HUES6 (cell line): ENCODE data around the gene SMG5.

Experiments used
- H3K27ac ChIP-seq: 2 replicates; pipeline ENCODE4 v1.7.0; 2013; ENCODE audit warnings: low read depth, mild to moderate bottlenecking, low read length, inconsistent platforms
- H3K27me3 ChIP-seq: 2 replicates; pipeline ENCODE4 v1.6.1; 2013; ENCODE audit warnings: low read length; ENCODE audit not compliant: control insufficient read depth, insufficient read depth
- H3K36me3 ChIP-seq: 2 replicates; pipeline ENCODE4 v1.6.1; 2013; ENCODE audit warnings: low read length; ENCODE audit not compliant: control insufficient read depth, insufficient read depth
- H3K4me1 ChIP-seq: 2 replicates; pipeline ENCODE4 v1.6.1; 2013; ENCODE audit warnings: low read length; ENCODE audit not compliant: control insufficient read depth, insufficient read depth
- H3K4me3 ChIP-seq: 2 replicates; pipeline ENCODE4 v1.5.1; 2013; ENCODE audit warnings: low read depth, low read length
- H3K9ac ChIP-seq: one replicate; pipeline ENCODE4 v1.6.1; 2013; ENCODE audit warnings: mild to moderate bottlenecking, low read length
- H3K9me3 ChIP-seq: 2 replicates; pipeline ENCODE4 v1.6.1; 2013; ENCODE audit warnings: low read depth, low read length; ENCODE audit not compliant: control insufficient read depth, insufficient read depth

SMG5 gene

DNA sequence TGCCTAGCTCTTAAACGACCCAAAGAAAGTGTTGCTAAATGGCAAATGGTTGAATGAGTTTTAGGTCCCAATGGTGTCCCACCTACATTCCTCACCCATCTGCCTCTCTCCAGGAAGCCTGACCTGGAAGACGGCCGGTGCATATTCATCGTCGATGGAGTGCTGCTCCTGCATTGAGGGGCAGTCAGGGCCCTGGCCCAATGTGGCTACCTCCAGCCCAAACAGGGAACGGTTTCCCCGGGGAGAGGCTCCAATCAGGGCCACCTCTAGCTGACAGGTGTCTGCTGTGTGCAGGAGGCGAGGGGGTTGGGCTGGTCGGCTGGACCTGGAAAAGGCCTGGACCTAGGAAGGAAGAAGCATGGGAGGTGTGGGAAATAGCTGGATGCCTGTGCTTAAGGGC, 11.3 kb upstream of the SMG5 start:
- H3K9me3 ChIP-seq: no peaks in the 10 kb centered on the region
- H3K4me3 ChIP-seq: no peak overlapping the region
- no peaks in the 10 kb centered on the region for H3K27me3 ChIP-seq
- H3K4me1 ChIP-seq: peaks cover 13% of the 10 kb centered on the region
- peaks cover 17% of the 10 kb centered on the region for H3K36me3 ChIP-seq
- H3K27ac ChIP-seq: no peak overlapping the region
- no peak overlapping the region for H3K9ac ChIP-seq

- Histone ChIP-seq H3K27ac (no peak overlapping the region), H3K4me1 (peaks cover 13% of the 10 kb centered on the region), H3K4me3 (no peak overlapping the region), H3K36me3 (peaks cover 17% of the 10 kb centered on the region), H3K27me3 (no peaks in the 10 kb centered on the region), H3K9me3 (no peaks in the 10 kb centered on the region), H3K9ac (no peak overlapping the region)
Measured at GRCh38 chr1:156293098-156293434, 10.4 kb upstream of the SMG5 start.

GRCh38 chr1:156291226-156292061, 8.8 kb upstream of the SMG5 start:
- H3K4me3 ChIP-seq: peak overlapping the region; percentile 57
- peaks cover 13% of the 10 kb centered on the region for H3K4me1 ChIP-seq
- H3K9ac ChIP-seq: peak overlapping the region; percentile 30
- H3K9me3 ChIP-seq: no peaks in the 10 kb centered on the region
- H3K27ac ChIP-seq: no peak overlapping the region
- H3K36me3 ChIP-seq: peaks cover 17% of the 10 kb centered on the region
- no peaks in the 10 kb centered on the region for H3K27me3 ChIP-seq

DNA sequence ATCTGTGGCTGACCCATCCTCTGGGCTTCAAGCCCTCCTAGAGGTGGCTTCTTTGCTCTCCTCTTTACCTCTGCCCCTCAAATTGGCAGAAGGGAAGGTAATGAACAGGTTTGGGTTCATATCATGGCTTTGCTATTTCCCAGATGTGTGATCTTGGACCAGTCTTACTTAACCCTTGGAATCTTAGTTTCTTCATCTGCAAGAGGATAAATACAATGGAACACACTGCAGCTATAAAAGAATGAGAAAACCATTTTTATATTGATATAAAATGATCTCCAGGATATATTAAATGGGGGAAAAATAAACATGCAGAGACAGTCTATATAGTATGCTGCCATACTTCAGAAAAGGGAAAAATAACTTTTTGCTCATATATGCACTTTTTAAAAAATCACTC, 7.2 kb upstream of the SMG5 start:
- no peaks in the 10 kb centered on the region for H3K27me3 ChIP-seq
- no peak overlapping the region for H3K27ac ChIP-seq
- H3K9ac ChIP-seq: no peak overlapping the region
- H3K4me1 ChIP-seq: peaks cover 7% of the 10 kb centered on the region; the same call in 1 of the 2 replicates
- no peak overlapping the region for H3K4me3 ChIP-seq
- H3K9me3 ChIP-seq: no peaks in the 10 kb centered on the region
- peaks cover 17% of the 10 kb centered on the region for H3K36me3 ChIP-seq

DNA sequence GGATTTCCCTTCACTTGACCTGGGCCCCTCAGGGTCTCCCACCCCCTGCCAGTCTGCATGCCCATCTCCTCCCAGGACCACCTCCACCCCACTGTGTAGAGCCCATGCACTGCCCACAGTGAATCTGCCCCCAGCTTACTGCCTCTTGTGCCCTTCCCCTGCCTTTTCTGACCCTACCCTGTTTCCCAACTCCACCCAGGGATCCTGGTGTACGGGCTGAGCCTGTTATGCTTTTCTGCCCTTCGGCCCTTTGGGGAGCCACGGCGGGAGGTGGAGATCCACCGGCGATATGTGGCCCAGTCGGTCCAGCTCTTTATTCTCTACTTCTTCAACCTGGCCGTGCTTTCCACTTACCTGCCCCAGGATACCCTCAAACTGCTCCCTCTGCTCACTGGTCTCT, 3.4 kb upstream of the SMG5 start:
- Histone ChIP-seq H3K9me3 (no peaks in the 10 kb centered on the region), H3K9ac (no peak overlapping the region), H3K4me1 (0 out of 2 replicates have a peak, but pooled peaks cover 14% of the 10 kb centered on the region), H3K27me3 (no peaks in the 10 kb centered on the region), H3K4me3 (no peak overlapping the region), H3K36me3 (peaks cover 2% of the 10 kb centered on the region), H3K27ac (no peak overlapping the region)

- Histone ChIP-seq H3K27me3 (no peaks in the 10 kb centered on the region), H3K4me3 (no peak overlapping the region), H3K27ac (no peak overlapping the region), H3K36me3 (peaks cover 2% of the 10 kb centered on the region), H3K4me1 (0 out of 2 replicates have a peak, but pooled peaks cover 14% of the 10 kb centered on the region), H3K9ac (no peak overlapping the region), H3K9me3 (no peaks in the 10 kb centered on the region)
Measured at GRCh38 chr1:156285437-156285836, 2.8 kb upstream of the SMG5 start.

GRCh38 chr1:156284757-156285156, 2.1 kb upstream of the SMG5 start:
- 0 out of 2 replicates have a peak, but pooled peaks cover 14% of the 10 kb centered on the region for H3K4me1 ChIP-seq
- H3K4me3 ChIP-seq: no peak overlapping the region
- no peaks in the 10 kb centered on the region for H3K27me3 ChIP-seq
- no peak overlapping the region for H3K27ac ChIP-seq
- no peaks in the 10 kb centered on the region for H3K9me3 ChIP-seq
- H3K36me3 ChIP-seq: peaks cover 8% of the 10 kb centered on the region
- H3K9ac ChIP-seq: no peak overlapping the region

DNA sequence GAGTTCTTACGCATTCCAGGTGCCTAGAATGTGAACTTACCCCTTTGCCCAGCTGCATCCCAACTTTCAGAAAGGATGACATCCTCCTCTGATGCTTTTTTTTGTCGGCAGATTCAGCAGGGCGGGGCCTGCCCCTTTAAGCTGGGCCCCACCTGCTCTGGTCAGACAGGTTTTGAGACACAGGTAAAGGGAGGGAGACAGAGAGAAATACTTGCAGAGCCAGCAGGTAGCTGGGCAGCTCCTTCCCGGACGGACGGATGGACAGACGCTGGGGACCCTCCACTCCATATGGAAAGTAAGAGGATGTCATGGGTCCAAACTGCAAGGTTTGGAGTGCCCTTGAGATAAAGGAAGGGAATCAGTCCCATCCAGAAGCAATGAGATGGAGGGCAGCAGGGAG, 1.5 kb upstream of the SMG5 start, which contains the start of gene TMEM79:
Gene TMEM79, plus strand, starts transcription at position 214 of the 400 bp plus-strand sequence. CDS start 902 bp downstream, outside the sequence.
- Histone ChIP-seq H3K27ac (no peak within 1 kb of the TSS), H3K9me3 (no peaks in the 10 kb centered on the region), H3K27me3 (no peaks in the 10 kb centered on the region), H3K4me3 (peak within 1 kb of the TSS; percentile 65), H3K4me1 (0 out of 2 replicates have a peak, but pooled peaks cover 14% of the 10 kb centered on the region), H3K9ac (peak within 1 kb of the TSS; percentile 87), H3K36me3 (peaks cover 10% of the 10 kb centered on the region)

DNA sequence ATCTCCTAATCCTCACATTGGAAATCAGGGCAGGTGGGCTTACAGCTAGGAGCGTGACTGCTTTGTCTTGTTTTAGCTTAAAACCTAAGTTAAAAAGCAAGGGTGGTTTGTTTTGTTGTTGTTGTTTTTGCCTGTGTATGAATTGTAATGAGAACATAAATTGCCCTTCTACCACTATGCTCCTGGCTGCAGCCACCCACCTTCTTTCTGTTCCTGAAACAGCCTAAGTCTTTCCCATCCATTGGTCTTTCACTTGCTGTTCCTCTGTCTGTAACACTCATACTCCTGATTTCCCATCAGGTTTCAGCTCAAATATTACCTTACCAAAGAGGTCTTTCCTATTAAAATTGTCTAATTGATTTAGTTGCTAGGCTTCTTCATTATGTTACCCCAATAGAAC, 896 bp upstream of the SMG5 start:
- 0 out of 2 replicates have a peak, but pooled peaks cover 14% of the 10 kb centered on the region for H3K4me1 ChIP-seq
- peak overlapping the region; percentile 65 for H3K4me3 ChIP-seq
- no peaks in the 10 kb centered on the region for H3K9me3 ChIP-seq
- H3K9ac ChIP-seq: peak overlapping the region; percentile 87
- no peak overlapping the region for H3K27ac ChIP-seq
- peaks cover 16% of the 10 kb centered on the region for H3K36me3 ChIP-seq
- no peaks in the 10 kb centered on the region for H3K27me3 ChIP-seq

DNA sequence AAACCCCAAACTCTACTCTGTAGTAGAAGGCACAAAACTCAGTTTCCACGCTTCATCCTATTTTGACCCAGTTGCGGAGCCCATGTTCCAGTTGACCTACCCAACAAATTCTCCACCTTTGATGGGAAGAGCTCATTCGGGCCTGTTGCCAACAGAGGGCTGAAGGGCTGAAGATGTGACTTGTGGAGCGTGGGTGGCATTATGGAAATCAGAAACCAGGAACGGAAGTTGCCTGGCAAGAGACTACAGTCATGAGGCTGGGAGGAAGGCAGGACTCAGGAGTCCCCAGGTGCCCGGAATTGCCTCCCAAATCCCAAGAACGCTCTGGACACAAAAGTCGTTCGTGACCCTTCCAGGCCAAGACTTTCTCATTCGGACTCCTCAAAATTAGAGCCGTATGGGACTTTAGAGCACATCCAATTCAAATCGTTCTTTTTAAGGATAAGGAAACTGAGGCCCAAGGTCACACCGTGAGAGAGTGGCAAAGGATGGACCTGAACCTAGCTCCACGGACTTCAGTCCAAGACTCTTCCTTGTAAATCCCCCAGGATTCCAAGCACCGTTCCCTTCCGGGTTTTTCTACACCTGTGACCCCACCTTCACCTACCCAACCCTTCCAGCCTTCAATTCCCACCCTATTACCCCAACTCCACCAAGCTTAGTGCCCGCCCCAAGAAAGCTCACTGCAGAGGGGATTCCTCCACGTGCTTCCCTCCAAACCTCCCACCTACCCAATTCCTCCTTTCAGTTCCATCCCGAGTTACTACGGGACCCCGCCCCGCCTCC, 739 bp downstream of the SMG5 start:
- peak overlapping the region; percentile 87 for H3K9ac ChIP-seq
- H3K4me3 ChIP-seq: peak overlapping the region; percentile 65
- peaks cover 33% of the 10 kb centered on the region for H3K36me3 ChIP-seq
- no peaks in the 10 kb centered on the region for H3K9me3 ChIP-seq
- no peaks in the 10 kb centered on the region for H3K27me3 ChIP-seq
- H3K4me1 ChIP-seq: 0 out of 2 replicates have a peak, but pooled peaks cover 14% of the 10 kb centered on the region
- H3K27ac ChIP-seq: peak overlapping the region; percentile 88; the same call in 1 of the 2 replicates

DNA sequence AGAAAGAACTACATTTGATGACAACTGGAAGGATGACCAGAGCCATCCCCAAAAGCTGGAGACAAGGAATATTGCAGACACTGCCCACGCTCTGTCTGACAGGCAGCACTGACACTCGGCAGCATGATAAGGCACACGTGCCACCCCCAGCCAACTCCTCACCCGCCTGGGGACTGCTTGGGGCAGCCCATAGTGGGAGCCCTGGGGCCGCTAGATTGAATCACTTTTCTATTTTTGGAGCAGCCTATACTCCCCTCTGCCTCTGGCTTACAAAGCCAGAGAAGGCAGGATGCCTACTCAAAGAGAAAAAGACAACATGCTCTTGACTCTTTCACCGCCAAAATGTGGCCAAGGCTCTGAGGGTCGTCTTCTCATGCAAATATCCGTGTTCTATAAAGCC, 1.3 kb downstream of the SMG5 start:
- 0 out of 2 replicates have a peak, but pooled peaks cover 14% of the 10 kb centered on the region for H3K4me1 ChIP-seq
- H3K27me3 ChIP-seq: no peaks in the 10 kb centered on the region
- H3K9ac ChIP-seq: peak overlapping the region; percentile 87
- H3K27ac ChIP-seq: no peak overlapping the region
- H3K4me3 ChIP-seq: peak overlapping the region; percentile 65
- H3K36me3 ChIP-seq: peaks cover 39% of the 10 kb centered on the region
- no peaks in the 10 kb centered on the region for H3K9me3 ChIP-seq
